HG02610 (cell line): Measurements from ENCODE around the gene WASF3.

Experiments
- ATAC-seq: cut with Tn5 transposase; IDR thresholded peaks from one replicate; pipeline ENCODE4 v1.9.1; 2021; ENCODE audit warnings: mild to moderate bottlenecking, moderate library complexity; ENCODE audit not compliant: unreplicated experiment

WASF3 gene

DNA sequence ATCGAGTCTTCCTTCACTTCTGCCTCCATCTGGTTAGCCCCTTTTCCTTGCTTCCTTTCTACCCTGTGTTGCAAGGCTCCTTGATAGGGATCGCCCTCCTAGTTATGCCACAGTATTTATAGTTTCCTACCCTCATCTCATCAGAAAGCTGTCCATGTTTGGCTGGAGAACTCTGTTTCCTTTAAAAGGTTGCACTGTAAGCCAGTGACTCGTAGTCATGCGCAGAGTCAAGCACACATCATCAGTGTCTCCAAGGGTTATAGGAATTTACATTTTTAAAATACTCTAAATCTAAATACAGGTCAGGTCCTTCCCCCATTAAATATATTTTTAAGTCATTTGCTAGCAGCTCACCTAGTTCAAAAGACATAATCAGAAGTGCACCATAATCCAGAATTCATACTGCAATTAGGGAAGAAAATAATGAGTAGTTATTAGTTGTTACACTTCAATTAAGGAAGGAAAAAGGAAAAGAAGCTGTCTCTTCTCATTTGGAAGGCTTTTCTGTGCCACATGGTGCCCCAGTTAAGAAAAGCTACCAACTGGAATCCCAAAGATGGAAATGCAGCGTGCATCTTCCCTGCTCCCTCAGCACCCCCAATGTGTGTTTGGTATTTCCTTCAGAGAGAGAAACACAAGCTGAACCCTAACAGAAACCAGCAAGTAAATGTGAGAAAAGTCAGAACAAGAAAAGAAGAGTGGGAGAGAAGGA, 122.1 kb downstream of the WASF3 start:
- ATAC-seq = no peak

- no peak for ATAC-seq
These were observed 122.6 kb downstream of the WASF3 start for GRCh38 chr13:26680123-26680450.

DNA sequence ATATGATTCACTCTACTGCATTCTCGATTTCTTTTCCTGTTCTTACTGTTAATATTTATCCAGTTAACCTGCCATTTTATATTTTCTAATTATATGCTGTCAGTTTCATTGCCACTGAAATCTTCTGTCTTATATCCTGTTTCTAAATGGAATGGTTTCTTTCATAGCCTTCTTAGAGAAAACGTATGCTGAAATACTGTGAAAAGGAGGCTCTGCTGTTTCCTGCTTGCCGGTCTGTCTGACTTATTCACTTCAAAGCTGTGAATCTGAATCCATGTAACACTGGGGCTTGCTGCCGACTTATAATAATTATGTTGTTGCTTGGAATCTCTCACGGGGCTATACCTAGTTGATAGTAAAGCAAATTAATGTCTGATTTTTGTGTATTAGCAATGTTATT, 123.1 kb downstream of the WASF3 start:
- ATAC-seq = no peak

DNA sequence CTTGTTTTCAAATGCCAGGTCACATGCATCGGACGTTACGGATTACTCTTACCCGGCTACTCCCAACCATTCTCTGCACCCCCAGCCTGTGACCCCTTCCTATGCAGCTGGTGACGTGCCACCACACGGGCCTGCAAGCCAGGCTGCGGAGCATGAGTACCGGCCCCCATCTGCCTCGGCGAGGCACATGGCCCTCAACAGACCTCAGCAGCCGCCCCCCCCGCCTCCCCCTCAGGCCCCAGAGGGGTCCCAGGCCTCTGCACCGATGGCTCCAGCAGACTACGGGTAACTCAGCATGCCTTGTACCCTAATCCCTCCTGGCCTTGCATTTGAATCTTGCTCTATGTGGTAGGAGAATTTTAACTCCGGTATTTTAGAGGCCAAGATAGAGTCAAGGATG, 123.6 kb downstream of the WASF3 start:
- ATAC-seq = no peak

DNA sequence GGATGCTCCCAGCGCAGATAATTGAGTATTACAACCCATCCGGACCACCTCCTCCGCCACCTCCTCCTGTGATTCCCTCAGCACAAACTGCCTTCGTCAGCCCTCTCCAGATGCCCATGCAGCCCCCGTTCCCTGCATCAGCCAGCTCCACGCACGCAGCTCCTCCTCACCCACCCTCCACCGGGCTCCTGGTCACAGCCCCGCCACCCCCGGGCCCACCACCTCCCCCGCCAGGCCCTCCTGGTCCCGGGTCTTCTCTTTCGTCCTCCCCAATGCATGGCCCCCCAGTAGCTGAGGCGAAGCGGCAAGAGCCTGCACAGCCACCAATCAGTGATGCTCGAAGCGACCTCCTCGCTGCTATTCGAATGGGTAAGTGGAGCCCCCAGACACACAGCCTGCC, 125.1 kb downstream of the WASF3 start:
- ATAC-seq = no peak

- no peak for ATAC-seq
These were observed 128.1 kb downstream of the WASF3 start for GRCh38 chr13:26685606-26686005.

DNA sequence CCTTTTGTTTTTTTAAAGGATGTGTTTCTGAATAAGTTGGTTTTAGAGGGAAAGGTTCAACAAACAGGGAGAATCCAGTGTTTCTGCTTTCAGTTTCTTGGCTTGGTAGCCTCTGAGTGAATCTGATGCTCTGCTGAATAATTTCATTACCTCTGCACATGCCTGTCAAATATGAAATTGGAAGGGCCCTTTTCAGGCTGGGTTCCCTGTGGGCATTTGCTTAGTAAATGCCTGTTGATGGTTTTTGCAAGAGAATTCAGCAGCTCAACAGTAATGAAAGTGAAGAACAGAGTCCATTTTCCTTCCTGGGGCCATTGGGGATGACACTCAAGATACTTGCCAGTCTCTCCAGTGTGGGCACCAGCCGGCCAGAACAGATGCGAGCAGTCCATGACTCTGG, 128.8 kb downstream of the WASF3 start:
- ATAC-seq = no peak

DNA sequence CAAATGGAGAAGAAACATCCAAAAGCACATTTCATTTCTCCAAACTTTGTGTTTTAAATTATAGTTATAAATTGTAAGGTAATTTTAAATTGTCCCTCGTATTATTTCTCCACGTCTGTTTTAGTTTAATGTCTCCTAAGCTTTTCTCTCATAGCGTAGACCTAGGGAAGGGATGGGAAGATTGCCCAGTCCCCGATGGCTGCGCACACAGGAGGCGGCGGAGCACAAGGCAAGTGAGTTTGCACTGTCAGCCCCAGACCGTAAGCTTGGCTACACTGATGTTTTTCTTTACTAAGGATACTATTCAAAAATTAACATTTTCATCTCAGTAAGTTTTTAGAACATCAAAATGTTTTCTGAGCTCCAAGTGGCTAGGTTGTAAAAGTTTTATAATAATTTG, 130.8 kb downstream of the WASF3 start:
- no peak for ATAC-seq

DNA sequence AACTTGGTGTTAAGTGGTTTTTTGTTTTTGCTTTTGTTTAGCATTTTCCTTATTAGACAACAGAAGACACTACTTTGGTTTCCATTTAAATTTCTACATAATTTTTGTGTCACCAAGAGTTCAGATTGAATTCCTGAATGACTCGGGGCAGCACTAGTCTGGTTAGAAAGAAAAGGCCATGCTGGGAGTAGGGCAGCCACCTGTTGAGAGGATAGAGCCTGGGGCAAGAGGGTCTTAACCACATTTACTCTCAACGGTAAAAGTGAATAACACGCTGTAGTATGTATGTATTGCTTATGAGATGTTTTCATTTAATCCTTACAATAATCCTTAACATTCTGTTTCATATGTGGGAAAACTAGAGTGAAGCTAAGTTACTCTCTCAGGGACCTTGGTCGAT, 131.5 kb downstream of the WASF3 start:
- ATAC-seq = no peak

- ATAC-seq = no peak
These were observed 136.4 kb downstream of the WASF3 start for GRCh38 chr13:26693749-26694463.

- no peak for ATAC-seq
These were observed 137.3 kb downstream of the WASF3 start for GRCh38 chr13:26694609-26695359.

- no peak for ATAC-seq
These were observed 137.8 kb downstream of the WASF3 start for GRCh38 chr13:26695360-26695705.

DNA sequence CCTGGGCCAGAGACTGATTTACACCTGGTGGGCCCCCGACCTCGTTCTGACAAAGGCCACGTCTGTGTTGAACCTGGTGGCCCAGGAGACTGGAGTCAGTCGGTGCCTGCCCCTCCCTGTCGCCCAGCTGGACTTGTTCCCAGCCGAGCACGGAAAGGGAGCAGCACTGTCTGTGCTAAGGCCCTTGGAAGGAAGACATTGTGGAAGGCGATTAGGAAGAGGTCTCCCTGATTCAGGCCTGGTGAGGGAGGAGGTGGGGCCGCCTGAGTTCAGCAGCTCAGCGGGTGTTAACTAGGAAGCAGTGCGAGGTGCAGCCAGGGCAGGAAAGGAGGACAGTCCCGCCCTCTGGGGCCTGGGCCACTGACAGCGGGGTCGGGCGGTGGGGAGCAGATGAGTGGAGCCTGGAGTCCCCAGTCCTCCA, 138.4 kb downstream of the WASF3 start:
- no peak for ATAC-seq

DNA sequence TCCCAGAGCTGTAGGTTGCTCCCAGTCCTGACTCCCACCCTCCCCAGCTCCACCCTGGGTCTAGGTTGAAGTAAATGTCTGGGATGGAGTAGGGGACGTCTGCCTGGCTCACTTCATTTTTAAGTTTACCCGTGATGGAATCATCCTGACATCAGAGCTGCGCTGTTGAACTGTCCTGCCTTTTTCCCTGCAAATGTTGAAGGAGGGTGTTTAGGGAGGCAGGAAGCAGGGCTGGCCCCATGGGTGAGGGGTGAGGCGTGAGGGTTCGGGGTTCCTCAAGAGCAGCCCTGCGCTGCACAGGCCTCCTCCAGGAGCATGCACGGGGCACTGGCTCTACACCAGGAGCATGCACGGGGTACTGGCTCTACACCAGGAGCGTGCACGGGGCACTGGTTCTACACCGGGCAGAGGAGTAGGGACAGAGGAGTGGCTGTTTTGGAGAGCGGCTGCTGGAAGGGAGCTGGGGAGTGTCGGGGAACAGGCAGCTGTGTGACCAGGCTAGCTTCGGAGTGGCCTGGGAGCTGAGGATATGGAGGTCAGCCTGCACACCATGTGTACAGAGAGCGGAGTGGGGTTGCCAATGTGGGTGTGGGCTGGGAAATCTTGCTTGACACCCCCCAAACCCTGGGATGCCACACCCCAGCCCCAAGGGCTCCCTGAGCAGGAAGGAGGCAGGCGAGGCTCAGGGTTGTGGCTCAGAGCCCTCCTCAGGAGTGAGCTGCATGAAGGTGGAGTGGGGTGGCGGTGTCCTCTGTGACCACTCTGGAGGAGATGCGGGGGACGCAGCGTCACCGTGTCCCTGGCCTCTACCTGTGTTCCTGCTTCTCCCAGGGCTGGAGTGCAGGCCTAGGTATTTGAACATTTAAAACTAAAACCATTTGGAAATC, 139.8 kb downstream of the WASF3 start:
- ATAC-seq = no peak

DNA sequence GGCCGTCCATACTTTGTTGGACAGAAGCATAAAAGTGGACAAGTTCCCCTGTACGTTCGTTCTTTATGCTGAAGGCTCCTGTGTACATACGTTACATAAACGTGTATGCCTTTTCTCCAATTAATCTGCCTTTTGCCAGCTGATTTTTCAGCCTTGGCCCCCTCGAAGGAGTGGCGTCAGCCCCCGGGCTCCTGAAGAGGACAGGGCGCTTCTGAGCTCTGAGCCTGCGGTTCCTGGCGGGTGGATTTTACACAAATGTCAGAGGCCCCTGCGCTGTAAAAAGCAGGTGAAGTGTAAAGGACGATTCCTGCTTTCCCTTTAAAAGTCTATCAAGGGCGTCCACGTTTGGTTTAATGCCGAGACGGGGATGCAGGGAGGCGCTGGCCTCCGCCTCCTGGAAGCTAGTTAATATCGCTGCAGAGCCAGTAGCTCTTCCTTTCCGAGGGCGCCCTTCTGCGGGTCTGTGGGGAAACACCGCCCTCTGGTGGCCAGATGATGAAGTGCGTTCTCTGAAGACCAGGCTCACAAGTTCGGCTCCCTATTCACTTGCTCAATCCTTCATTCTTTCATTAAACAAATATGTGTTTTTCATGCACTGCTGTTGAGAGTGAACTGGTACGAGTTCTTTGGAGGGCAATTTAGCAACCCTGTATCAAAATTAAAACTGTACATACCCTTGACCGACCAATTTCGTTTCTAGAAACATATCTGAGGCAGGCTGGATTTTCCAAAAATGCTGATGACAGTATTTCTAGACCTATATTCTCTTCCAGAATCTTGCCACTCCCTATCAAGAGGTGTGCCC, 141.1 kb downstream of the WASF3 start:
- no peak for ATAC-seq

- ATAC-seq = no peak
These were observed 141.7 kb downstream of the WASF3 start for GRCh38 chr13:26699197-26699490.

- ATAC-seq = no peak
These were observed 148.1 kb downstream of the WASF3 start for GRCh38 chr13:26705536-26705935.

GRCh38 chr13:26706381-26706780, 148.9 kb downstream of the WASF3 start:
- no peak for ATAC-seq

GRCh38 chr13:26707122-26708006, 149.9 kb downstream of the WASF3 start:
- ATAC-seq = no peak

DNA sequence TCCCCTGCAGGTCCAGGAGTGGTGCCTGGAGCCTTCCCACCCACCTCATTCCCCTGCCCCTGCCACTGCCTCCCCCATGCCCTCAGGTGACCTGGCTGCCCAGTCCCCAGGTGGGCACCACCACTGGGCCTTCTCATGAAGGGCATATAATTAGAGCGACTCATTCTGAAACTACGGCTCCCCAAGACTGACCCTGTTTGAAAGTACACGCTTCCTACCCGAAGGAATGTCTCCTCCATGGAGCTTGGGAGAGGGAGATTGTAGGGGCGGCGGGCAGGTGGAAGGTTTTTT, 150.5 kb downstream of the WASF3 start:
- no peak for ATAC-seq
